NT2/D1 (cell line): ENCODE data around the gene CFAP74.
"Not testable (repeated sequence)": the region's sequence is repeated elsewhere in the genome, so short reads cannot be mapped to it uniquely, and the experiment has no call there.

Experiments used
- SUZ12 ChIP-seq: IDR thresholded peaks from 2 replicates; pipeline ENCODE4 v1.6.1; 2011; ENCODE audit not compliant: insufficient read length, insufficient read depth; ENCODE audit errors: extremely low read depth
- YY1 ChIP-seq: IDR thresholded peaks from 2 replicates; pipeline ENCODE4 v1.6.1; 2011; ENCODE audit not compliant: insufficient read length, insufficient read depth
- ZNF274 ChIP-seq: IDR thresholded peaks from 2 replicates; pipeline ENCODE4 v1.6.1; 2011; ENCODE audit warnings: mild to moderate bottlenecking, low read depth, low read length

DNA sequence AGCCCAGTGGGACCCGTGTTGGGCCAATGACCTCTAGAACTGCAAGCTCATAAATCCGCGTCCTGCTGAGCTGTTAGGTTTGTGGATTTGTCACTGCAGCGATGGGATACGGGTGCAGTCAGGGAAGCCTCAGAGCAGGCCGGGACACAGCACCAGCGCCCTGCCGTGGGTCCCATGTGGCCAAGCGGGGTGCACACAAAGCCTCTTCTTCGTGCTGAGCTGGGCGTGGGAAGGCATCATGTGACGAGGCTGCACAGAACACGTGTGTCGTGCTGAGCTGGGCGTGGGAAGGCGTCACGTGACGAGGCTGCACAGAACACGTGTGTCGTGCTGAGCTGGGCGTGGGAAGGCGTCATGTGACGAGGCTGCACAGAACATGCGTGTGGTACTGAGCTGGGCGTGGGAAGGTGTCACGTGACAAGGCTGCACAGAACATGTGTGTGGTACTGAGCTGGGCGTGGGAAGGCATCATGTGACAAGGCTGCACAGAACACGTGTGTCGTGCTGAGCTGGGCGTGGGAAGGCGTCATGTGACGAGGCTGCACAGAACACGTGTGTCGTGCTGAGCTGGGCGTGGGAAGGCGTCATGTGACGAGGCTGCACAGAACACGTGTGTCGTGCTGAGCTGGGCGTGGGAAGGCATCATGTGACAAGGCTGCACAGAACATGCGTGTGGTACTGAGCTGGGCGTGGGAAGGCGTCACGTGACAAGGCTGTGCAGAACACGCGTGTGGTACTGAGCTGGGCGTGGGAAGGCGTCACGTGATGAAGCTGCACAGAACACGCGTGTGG, 24.7 kb downstream of the CFAP74 start:
- not testable (repeated sequence) for TF ChIP-seq SUZ12, ZNF274, YY1
